ENCODE measurements around the gene MCM3AP.
"Not testable (repeated sequence)": the region's sequence is repeated elsewhere in the genome, so short reads cannot be mapped to it uniquely, and the experiment has no call there.

MCM3AP gene

GRCh38 chr21:46311568-46311967, 26.2 kb upstream of the MCM3AP start:
- no peak for DNase-seq (ENCODE audit: low spot score)

- not testable (repeated sequence) for DNase-seq (ENCODE audit: low spot score)
Measured at GRCh38 chr21:46310260-46310659, 24.8 kb upstream of the MCM3AP start.

- no peak for DNase-seq (ENCODE audit: low spot score)
Measured at GRCh38 chr21:46308431-46308830, 23.0 kb upstream of the MCM3AP start.

GRCh38 chr21:46307625-46308024, 22.2 kb upstream of the MCM3AP start:
- no peak for DNase-seq (ENCODE audit: low spot score)

- DNase-seq (ENCODE audit: low spot score): peak; percentile 58
Measured at GRCh38 chr21:46304955-46305354, 19.5 kb upstream of the MCM3AP start.

- no peak for DNase-seq (ENCODE audit: low spot score)
Measured at GRCh38 chr21:46304437-46304836, 19.0 kb upstream of the MCM3AP start.

GRCh38 chr21:46301759-46302158, 16.3 kb upstream of the MCM3AP start:
- no peak for DNase-seq (ENCODE audit: low spot score)

- DNase-seq (ENCODE audit: low spot score): no peak
Measured at GRCh38 chr21:46299167-46299566, 13.8 kb upstream of the MCM3AP start.

- no peak for DNase-seq (ENCODE audit: low spot score)
Measured at GRCh38 chr21:46297338-46298271, 12.2 kb upstream of the MCM3AP start.

GRCh38 chr21:46295996-46296752, 10.8 kb upstream of the MCM3AP start:
- DNase-seq (ENCODE audit: low spot score): peak; percentile 34

GRCh38 chr21:46295177-46295770, 9.9 kb upstream of the MCM3AP start:
- DNase-seq (ENCODE audit: low spot score): no peak

GRCh38 chr21:46294647-46295176, 9.3 kb upstream of the MCM3AP start:
- no peak for DNase-seq (ENCODE audit: low spot score)

- DNase-seq (ENCODE audit: low spot score): no peak
Measured at GRCh38 chr21:46291561-46291960, 6.2 kb upstream of the MCM3AP start.

GRCh38 chr21:46289655-46290179, 4.3 kb upstream of the MCM3AP start:
- no peak for DNase-seq (ENCODE audit: low spot score)

GRCh38 chr21:46287541-46287940, 2.1 kb upstream of the MCM3AP start:
- DNase-seq (ENCODE audit: low spot score): no peak

- no peak for DNase-seq (ENCODE audit: low spot score)
Measured at GRCh38 chr21:46286648-46287002, 1.2 kb upstream of the MCM3AP start.

GRCh38 chr21:46285761-46286647, 593 bp upstream of the MCM3AP start, which contains the start of gene YBEY:
YBEY (plus strand) TSS chr21:46286342; CDS start chr21:46286914, 572 bp downstream.
- DNase-seq (ENCODE audit: low spot score): peak; percentile 85

- no peak for DNase-seq (ENCODE audit: low spot score)
Measured at GRCh38 chr21:46284733-46285132, 678 bp downstream of the MCM3AP start.

- DNase-seq (ENCODE audit: low spot score): no peak
Measured at GRCh38 chr21:46284077-46284644, 1.2 kb downstream of the MCM3AP start.

GRCh38 chr21:46274797-46275390, 10.5 kb downstream of the MCM3AP start:
- no peak for DNase-seq (ENCODE audit: low spot score)

Measured in globus pallidus (tissue), 1 donor.